Measurements from ENCODE around the gene HIP1R. TPM values are rescaled to one million over a fixed set of nuclear protein-coding genes. Genes with fewer than 3 reads are reported as not detected.

The HIP1R gene
- total RNA-seq, 1 experiment from 2014 or later = 14.1 TPM

DNA sequence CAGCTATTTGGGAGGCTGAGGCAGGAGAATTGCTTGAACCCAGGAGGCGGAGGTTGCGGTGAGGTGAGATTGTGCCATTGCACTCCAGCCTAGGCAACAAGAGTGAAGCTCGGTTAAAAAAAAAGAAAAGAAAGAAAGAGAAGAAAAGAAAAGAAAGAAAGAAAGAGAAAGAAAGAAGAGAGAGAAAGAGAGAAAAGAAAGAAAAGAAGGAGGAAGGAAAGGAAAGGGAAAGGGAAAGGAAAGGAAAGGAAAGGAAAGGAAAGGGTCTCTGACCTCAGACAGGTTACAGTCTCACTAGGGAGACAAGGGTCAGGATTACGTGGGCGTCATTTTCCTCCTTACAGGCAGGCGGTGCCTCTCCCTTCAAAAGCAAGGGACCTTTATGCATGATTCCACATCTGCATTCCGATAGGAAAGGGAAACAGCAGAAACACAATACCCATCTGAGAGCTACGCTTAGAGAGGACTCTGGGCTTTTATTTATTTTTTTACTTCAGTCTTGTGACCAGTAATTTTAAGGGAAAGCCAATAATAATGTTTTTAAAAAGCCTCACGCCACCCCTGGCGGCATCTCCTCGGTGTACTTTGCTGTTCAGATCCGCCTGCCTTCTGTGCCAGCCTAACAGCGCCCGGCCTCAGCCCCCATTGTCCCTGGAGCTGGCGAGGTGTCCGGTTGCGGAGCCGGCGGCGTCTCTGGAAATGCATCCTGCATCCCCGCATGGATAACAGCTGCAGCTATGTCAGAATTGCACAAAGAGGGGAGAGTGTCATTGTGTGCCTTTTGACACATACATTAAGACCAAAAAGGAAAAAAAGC is 945 bp upstream of the HIP1R start:
- DNase-seq (ENCODE audit: low read depth) = peak; percentile 72

DNA sequence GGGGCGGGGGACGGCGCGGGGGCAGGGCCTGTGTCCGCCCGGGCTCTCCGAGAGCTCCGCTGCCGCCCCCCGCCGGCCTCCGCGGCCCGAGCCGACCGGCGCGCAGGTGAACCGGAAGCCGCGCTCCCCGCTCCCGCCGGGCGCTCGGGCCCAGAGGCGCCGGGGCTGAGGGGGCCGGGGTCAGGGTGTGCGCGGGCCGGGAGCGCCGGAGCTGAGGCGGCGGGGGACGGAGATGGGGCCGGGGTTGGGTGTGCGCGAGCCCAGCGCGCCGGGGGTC is 431 bp downstream of the HIP1R start:
- DNase-seq (ENCODE audit: low read depth) = no peak

DNA sequence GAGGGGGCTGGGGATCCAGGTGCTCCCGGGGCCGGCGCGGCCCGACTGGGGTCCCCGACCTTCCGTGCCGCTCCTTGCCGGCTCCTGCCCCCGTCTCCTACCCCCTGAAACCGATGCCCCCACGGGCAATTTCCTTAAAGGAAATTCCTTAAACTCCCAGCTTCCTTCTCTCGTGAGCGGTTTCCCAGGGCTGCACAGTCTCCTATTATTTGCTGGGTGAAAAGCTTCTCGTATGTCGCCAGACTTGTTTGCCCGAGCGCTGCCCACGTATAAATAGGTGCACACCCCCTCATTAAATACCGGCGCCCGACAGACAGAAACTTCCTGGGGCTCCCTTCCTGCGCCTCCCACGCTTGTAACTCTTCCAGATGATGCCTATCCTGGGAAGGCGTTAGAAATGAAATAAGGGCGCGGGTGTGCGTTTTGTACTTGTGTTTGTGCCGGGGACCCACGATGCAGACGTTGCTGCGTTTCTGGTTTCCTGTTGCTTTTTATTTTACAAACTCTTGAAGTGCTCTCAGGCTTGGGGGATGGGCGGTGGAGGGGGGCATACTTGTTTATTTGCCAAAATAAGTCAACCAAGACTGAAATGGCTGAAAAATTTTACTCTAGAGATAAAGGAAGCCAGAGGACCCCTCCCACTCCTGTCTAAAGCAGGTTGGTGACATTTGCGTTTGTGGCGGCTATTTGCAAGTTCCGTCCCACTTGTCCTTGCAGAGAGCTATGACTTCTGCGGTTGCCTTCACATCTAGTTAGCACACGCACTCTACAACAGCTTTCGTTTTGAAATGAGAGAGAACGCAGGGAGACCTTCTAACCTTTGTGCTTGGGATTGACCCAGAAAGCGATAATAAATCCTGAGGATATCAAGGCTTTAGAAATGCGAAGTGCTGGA is 1.0 kb downstream of the HIP1R start:
- DNase-seq (ENCODE audit: low read depth) = no peak

GRCh38 chr12:122837306-122838265 is 2.3 kb downstream of the HIP1R start:
- no peak for DNase-seq (ENCODE audit: low read depth)

GRCh38 chr12:122838841-122839240 is 3.6 kb downstream of the HIP1R start:
- DNase-seq (ENCODE audit: low read depth) = no peak

DNA sequence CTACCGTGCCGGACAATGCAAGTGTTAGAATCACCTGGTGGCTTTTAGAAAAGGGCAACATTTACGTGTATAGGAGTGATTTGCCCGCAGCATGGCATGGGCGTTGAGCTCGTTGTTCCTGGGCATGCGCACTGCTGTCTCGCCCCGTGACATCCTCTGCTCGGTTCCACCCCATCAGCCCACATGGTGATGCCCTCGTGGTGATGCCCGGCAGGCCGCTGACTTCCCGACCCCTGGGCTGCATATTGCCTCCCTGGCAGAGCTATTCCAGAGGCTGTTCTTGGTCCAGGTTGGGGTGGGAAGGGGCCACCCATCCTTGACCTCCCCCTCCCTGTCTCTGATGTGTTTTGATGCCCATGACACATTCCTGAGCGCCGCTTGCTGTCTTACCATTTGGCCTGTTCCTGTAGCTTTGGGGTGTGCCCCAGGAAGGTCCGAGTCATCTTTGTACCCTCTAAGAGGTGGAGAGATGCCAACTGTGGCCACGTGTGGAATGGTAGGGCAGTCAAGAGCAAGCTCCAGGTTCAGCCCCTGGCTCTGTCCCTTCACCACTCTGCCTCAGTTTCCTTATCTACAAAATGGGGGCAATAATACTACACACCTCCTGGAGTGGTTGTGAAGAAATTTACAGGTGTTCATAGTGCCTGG is 4.8 kb downstream of the HIP1R start:
- peak; percentile 40 for DNase-seq (ENCODE audit: low read depth)

- DNase-seq (ENCODE audit: low read depth) = no peak
Observed at GRCh38 chr12:122840580-122841513, 5.6 kb downstream of the HIP1R start.

DNA sequence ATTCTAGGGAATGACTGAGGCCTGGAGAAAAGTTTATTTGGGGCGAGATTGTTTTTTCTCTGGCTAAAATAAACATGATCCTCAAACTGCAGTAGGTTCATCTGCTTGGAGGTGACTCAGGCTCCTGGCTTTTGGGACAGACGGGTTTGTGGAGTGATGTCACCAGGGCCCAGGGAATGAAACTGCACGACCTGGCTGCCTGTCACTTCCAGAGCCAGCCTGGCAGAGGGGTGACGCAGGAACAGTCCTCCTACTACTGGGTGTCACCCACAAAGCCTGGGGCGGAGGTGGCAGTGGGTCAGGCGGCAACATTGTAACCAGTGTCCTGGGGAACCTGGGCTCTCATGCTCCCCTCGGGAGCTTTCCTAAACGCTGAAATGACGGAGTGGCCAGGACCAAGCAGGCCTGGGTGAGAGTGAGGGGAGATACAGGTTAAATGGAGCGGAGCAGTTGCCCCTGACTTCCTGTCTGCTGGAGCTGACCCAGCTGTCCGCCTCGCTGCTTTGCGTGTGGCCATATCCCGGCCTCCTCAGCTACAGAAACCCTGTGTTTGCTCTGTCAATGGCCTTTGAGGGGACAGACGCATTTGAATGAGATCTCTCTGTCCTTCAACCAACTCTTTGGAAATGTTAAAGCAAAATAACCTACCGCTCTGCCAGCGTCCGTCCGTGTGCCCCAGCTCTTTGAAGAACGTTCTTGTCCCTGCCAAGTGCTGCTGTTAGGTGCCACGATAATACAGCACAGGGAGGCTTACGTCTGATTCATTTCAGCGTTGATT is 6.5 kb downstream of the HIP1R start:
- DNase-seq (ENCODE audit: low read depth) = peak; percentile 67

DNA sequence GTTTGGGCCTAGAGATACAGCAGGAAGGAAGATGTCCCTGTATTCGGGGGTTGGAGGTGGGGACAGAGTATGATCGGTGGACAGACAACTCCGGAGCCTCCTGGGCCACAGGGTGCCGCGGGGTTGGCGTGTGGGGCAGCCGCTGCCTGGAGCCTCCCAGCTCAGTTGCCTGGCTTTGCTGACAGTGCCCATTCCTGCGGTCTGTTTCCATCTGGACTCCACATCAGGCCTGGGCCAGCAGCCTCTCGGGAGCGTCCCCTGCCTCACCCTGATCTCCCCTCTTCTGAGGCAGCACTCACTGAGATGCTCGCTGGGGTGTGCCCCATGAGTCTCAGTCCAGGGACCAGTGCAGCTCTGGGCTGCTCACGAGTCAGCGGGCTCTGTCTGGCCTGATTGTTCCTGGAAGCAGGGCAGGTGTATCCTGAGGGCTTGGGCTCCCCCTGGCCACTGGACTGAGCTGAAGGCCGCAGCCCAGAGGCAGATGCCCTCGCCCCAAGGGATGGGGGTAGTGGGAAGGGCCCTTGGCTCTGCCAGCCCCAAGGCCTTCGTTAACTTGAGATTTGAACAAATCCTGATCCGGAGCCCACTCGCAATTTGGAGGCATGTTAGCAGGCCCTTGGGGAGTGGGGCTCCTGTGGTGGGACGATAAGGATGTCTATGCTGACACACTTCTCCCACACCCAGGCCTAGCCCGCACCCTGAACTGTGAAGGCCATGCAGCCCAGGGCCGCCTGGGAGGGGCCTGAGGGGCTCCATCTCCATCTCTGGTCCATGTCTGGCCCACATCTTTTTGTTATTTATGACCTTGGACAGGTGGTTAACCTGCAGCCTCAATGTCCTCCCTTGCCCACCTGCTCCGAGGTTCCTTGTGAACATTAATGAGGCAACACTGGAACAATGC is 7.5 kb downstream of the HIP1R start:
- DNase-seq (ENCODE audit: low read depth) = no peak

GRCh38 chr12:122843455-122843854 is 8.2 kb downstream of the HIP1R start:
- no peak for DNase-seq (ENCODE audit: low read depth)

GRCh38 chr12:122844366-122844971 is 9.2 kb downstream of the HIP1R start:
- DNase-seq (ENCODE audit: low read depth) = no peak

- DNase-seq (ENCODE audit: low read depth) = no peak
Observed at GRCh38 chr12:122845041-122845864, 10.0 kb downstream of the HIP1R start.

GRCh38 chr12:122845865-122846621 is 10.8 kb downstream of the HIP1R start:
- DNase-seq (ENCODE audit: low read depth) = no peak

DNA sequence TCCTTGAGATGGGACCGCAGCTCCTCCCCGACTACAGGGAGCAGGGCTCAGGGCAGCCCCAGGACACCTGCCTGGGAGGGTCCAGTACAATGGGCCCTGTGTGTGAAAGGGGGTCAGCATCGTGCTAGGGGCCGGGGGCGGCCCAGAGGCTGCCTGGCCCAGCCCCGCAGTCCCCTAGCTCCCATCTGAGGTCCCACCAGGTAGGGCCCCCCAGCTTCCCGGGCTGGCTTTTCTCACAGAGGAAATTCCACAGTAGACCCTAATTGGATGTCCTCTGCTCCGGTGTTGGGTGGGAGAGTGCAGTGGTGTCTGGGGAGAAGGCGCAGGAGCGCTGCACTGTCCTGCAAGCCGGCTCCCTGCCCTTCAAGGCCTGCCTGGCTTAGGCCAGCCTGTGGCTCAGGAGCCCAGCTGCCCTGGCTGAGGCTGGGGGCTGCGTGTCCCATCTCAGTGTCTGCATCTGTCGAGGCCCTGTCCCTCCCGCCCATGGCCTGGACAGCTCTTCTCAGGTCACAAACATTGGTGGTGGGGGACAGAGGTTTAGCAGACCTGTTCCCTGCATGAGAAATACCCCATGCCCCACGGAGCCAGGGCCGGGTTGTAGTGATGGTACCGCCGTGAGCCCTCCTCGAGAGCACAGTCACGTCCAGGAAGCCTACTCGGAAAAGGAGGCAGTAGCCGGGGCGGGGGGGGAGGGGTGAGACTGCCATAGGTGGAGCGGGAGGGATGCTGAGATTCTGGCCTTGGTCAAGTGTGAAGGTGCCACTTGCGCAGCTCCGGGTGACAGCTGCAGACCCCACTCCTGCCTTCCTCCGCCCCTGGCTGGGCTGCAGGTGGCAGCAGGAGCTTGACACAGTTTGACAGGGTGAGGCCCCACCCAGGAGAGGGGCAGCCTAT is 11.6 kb downstream of the HIP1R start:
- DNase-seq (ENCODE audit: low read depth) = no peak

DNA sequence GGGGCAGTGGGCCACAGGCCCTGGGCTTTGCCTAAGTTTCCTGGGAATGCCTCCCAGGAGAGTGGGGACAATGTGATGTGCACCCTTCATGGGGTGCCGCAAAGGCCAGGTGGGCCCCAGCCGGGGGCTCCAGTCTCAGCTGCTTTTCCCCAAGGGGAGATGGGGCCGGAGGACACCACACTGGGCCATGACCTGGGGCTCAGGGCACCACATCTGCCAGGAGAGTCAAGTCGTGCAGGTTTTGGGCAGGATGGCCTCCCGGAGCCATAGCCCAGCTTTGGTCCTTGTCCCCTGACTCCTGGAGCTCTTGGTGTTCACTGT is 12.2 kb downstream of the HIP1R start:
- DNase-seq (ENCODE audit: low read depth) = no peak
